KOPT-K1 (cell line): Measurements from ENCODE around the gene GABPB2.

Source experiments
- H3K27ac ChIP-seq: fragments of 200-600 bp; sonication (generic); 2 replicates; pipeline ENCODE4 v1.5.1; 2016; ENCODE audit warnings: antibody characterized with exemption, mild to moderate bottlenecking, low read depth, low read length; ENCODE audit not compliant: poor library complexity, severe bottlenecking
- H3K36me3 ChIP-seq: fragments of 200-600 bp; sonication (generic); 2 replicates; pipeline ENCODE4 v1.5.1; 2017; ENCODE audit warnings: antibody characterized with exemption, mild to moderate bottlenecking, low read length, moderate library complexity; ENCODE audit not compliant: insufficient read depth
- H3K9me3 ChIP-seq: fragments of 200-600 bp; sonication (generic); 2 replicates; pipeline ENCODE4 v1.5.1; 2017; ENCODE audit warnings: antibody characterized with exemption, low read length, mild to moderate bottlenecking; ENCODE audit not compliant: insufficient read depth, poor library complexity, severe bottlenecking

The GABPB2 gene

GRCh38 chr1:151051356-151052009, 19.1 kb upstream of the GABPB2 start:
- Histone ChIP-seq H3K36me3 (peaks cover 52% of the 10 kb centered on the region), H3K9me3 (no peaks in the 10 kb centered on the region), H3K27ac (no peak overlapping the region)

GRCh38 chr1:151054971-151055547, 15.5 kb upstream of the GABPB2 start:
- Histone ChIP-seq H3K9me3 (no peaks in the 10 kb centered on the region), H3K27ac (no peak overlapping the region), H3K36me3 (peaks cover 52% of the 10 kb centered on the region)

GRCh38 chr1:151055581-151055980, 15.0 kb upstream of the GABPB2 start:
- H3K36me3 ChIP-seq: peaks cover 52% of the 10 kb centered on the region
- H3K9me3 ChIP-seq: no peaks in the 10 kb centered on the region
- H3K27ac ChIP-seq: peak overlapping the region; percentile 58

GRCh38 chr1:151056149-151056548, 14.4 kb upstream of the GABPB2 start:
- H3K27ac ChIP-seq: peak overlapping the region; percentile 58
- H3K9me3 ChIP-seq: no peaks in the 10 kb centered on the region
- H3K36me3 ChIP-seq: peaks cover 50% of the 10 kb centered on the region

GRCh38 chr1:151058692-151059091, 11.9 kb upstream of the GABPB2 start:
- no peaks in the 10 kb centered on the region for H3K9me3 ChIP-seq
- peak overlapping the region; percentile 84 for H3K27ac ChIP-seq

GRCh38 chr1:151059109-151060006, 11.2 kb upstream of the GABPB2 start, which contains the start of gene CDC42SE1:
Gene CDC42SE1 (minus strand): TSS chr1:151059622. CDS start chr1:151055730, 3,892 bp downstream.
- Histone ChIP-seq H3K27ac (peak within 1 kb of the TSS; percentile 84), H3K36me3 (peaks cover 18% of the 10 kb centered on the region), H3K9me3 (no peaks in the 10 kb centered on the region)

More at GRCh38 chr1:151058692-151059091, 11.9 kb upstream of the GABPB2 start:
- H3K36me3 ChIP-seq: peaks cover 24% of the 10 kb centered on the region

GRCh38 chr1:151060007-151060656, 10.4 kb upstream of the GABPB2 start, which contains the start of gene MLLT11:
Gene MLLT11 (plus strand): TSS chr1:151060397. CDS start chr1:151067225, 6,828 bp downstream.
- H3K36me3 ChIP-seq: peaks cover 10% of the 10 kb centered on the region
- H3K27ac ChIP-seq: peak within 1 kb of the TSS; percentile 84
- no peaks in the 10 kb centered on the region for H3K9me3 ChIP-seq

GRCh38 chr1:151060657-151061421, 9.7 kb upstream of the GABPB2 start:
- no peaks in the 10 kb centered on the region for H3K9me3 ChIP-seq
- peaks cover 4% of the 10 kb centered on the region for H3K36me3 ChIP-seq
- H3K27ac ChIP-seq: peak overlapping the region; percentile 84

- peaks cover 9% of the 10 kb centered on the region; the same call in 1 of the 2 replicates for H3K36me3 ChIP-seq
- H3K9me3 ChIP-seq: no peaks in the 10 kb centered on the region
- H3K27ac ChIP-seq: peak overlapping the region; percentile 84
Measured at GRCh38 chr1:151061704-151062103, 8.9 kb upstream of the GABPB2 start.

- Histone ChIP-seq H3K36me3 (peaks cover 18% of the 10 kb centered on the region), H3K27ac (no peak overlapping the region), H3K9me3 (no peaks in the 10 kb centered on the region)
Measured at GRCh38 chr1:151062741-151063371, 7.7 kb upstream of the GABPB2 start.

GRCh38 chr1:151065089-151065645, 5.4 kb upstream of the GABPB2 start:
- H3K36me3 ChIP-seq: peaks cover 22% of the 10 kb centered on the region
- no peak overlapping the region for H3K27ac ChIP-seq
- H3K9me3 ChIP-seq: no peaks in the 10 kb centered on the region

GRCh38 chr1:151067185-151067584, 3.4 kb upstream of the GABPB2 start:
- Histone ChIP-seq H3K9me3 (no peaks in the 10 kb centered on the region), H3K27ac (no peak overlapping the region), H3K36me3 (peaks cover 22% of the 10 kb centered on the region)

- Histone ChIP-seq H3K9me3 (no peaks in the 10 kb centered on the region), H3K36me3 (peaks cover 22% of the 10 kb centered on the region), H3K27ac (no peak overlapping the region)
Measured at GRCh38 chr1:151069103-151069486, 1.5 kb upstream of the GABPB2 start.
